Panc1 (cell line): ENCODE results near the gene STARD7. TPM values are rescaled to one million over a fixed set of nuclear protein-coding genes. Genes with fewer than 3 reads are reported as not detected.

Source experiments
- ATAC-seq: fragments of 200-7000 bp; cut with Tn5 transposase; 2 replicates; pipeline ENCODE4 v1.9.1; 2020; ENCODE audit warnings: mild to moderate bottlenecking, moderate library complexity
- BruUV-seq: library from RNA; stranded (reverse); fragments of 400-500 nt; replicated peaks from 2 replicates; lab custom pipeline; 2021; lab: Mats Ljungman, UMichigan
- CTCF ChIA-PET: fragments of 300-600 bp; sonication (Branson Sonifier 250); formaldehyde crosslinking; loops from one replicate; lab custom pipeline; 2022; ENCODE audit warnings: antibody characterized with exemption; lab: Charles Lee
- POLR2A ChIA-PET: fragments of 300-600 bp; sonication (Branson Sonifier 250); formaldehyde crosslinking; loops from one replicate; lab custom pipeline; 2022; ENCODE audit warnings: antibody characterized with exemption; lab: Charles Lee
- DNase-seq: peaks from one replicate; pipeline ENCODE4 v3.0.0-alpha.2; 2010; ENCODE audit warnings: low read depth, low spot score
- H3K27ac ChIP-seq: 2 replicates; pipeline ENCODE4 v1.5.1; 2011; ENCODE audit warnings: mild to moderate bottlenecking, low read length, inconsistent platforms
- H3K27me3 ChIP-seq: fragments of 200-500 bp; sonication (Bioruptor generic); 2 replicates; pipeline ENCODE4 v1.6.0; 2014; ENCODE audit warnings: low read length, inconsistent platforms; ENCODE audit not compliant: control insufficient read depth, insufficient read depth
- H3K36me3 ChIP-seq: fragments of 200-500 bp; sonication (Bioruptor generic); 2 replicates; pipeline ENCODE4 v1.5.1; 2014; ENCODE audit warnings: inconsistent platforms, mild to moderate bottlenecking, low read length, moderate library complexity; ENCODE audit not compliant: control insufficient read depth, insufficient read depth
- H3K4me1 ChIP-seq: 2 replicates; pipeline ENCODE4 v1.5.1; 2011; ENCODE audit warnings: inconsistent platforms, mild to moderate bottlenecking, low read length, moderate library complexity; ENCODE audit not compliant: control insufficient read depth, insufficient read depth
- H3K4me3 ChIP-seq, 2 experiments: 2 replicates each; pipeline ENCODE4 v1.5.1; 2011 to 2012; ENCODE audit warnings: low read depth in 2 of 2, low read length in 2 of 2, mild to moderate bottlenecking in 2 of 2, inconsistent platforms in 1 of 2, moderate library complexity in 1 of 2
- H3K9me3 ChIP-seq: fragments of 200-500 bp; sonication (Bioruptor generic); 2 replicates; pipeline ENCODE4 v1.5.1; 2014; ENCODE audit warnings: low read depth, mild to moderate bottlenecking, inconsistent platforms, low read length, moderate library complexity; ENCODE audit not compliant: control insufficient read depth, insufficient read depth
- POLR2AphosphoS5 ChIP-seq: IDR thresholded peaks from 2 replicates; pipeline ENCODE4 v1.6.1; 2012; ENCODE audit warnings: mild to moderate bottlenecking, low read depth, low read length, moderate library complexity
- SIN3A ChIP-seq: IDR thresholded peaks from 2 replicates; pipeline ENCODE4 v1.6.1; 2012; ENCODE audit warnings: low read depth, mild to moderate bottlenecking, low read length, moderate library complexity, borderline replicate concordance; ENCODE audit not compliant: insufficient read depth
- TCF7L2 ChIP-seq: IDR thresholded peaks from 2 replicates; pipeline ENCODE4 v1.6.1; 2011; ENCODE audit warnings: mild to moderate bottlenecking, low read depth, low read length, inconsistent platforms
- in situ Hi-C: cut with HindIII; loops from 2 replicates; pipeline ENCODE4 v1.10.0; 2016; ENCODE audit warnings: low sequenced_read_pairs, low pct_unique_long_range_greater_than_20kb
- intact Hi-C: fragments of 100-400 bp; cut with micrococcal nuclease; formaldehyde crosslinking; loops from one replicate; pipeline ENCODE4 v1.10.0; 2022; ENCODE audit not compliant: unreplicated experiment
- total RNA-seq: library from RNA; stranded (reverse); gene quantifications from one replicate; pipeline ENCODE4 v1.2.1, GENCODE V29; 2021; ENCODE audit not compliant: unreplicated experiment
- TF ChIP-seq, protein P1 (sequence below): fragments of 450-650 bp; IDR thresholded peaks from 2 replicates; pipeline ENCODE4 v1.5.1; 2017; ENCODE audit warnings: mild to moderate bottlenecking
- TF ChIP-seq, protein P2 (sequence below), 2 experiments: IDR thresholded peaks; 2 replicates each; pipeline ENCODE4 v1.6.1; 2011 to 2012; ENCODE audit warnings: low read depth in 2 of 2, control low read depth in 1 of 2, low read length in 1 of 2, mild to moderate bottlenecking in 1 of 2, moderate library complexity in 1 of 2; ENCODE audit not compliant: insufficient read depth in 1 of 2

The STARD7 gene
- total RNA-seq, 1 experiment from 2014 or later, result 133 TPM

GRCh38 chr2:96249654-96250053, 41.0 kb upstream of the STARD7 start:
- Histone ChIP-seq H3K4me3 (no peak overlapping the region), H3K27ac (no peak overlapping the region), H3K36me3 (peaks cover 6% of the 10 kb centered on the region; the same call in 1 of the 2 replicates), H3K27me3 (no peaks in the 10 kb centered on the region), H3K4me1 (no peaks in the 10 kb centered on the region), H3K9me3 (no peaks in the 10 kb centered on the region)
- DNase-seq (no peak), ATAC-seq (no peak)
- CTCF ChIA-PET, result no interaction called here
- TF ChIP-seq, protein P1, sequence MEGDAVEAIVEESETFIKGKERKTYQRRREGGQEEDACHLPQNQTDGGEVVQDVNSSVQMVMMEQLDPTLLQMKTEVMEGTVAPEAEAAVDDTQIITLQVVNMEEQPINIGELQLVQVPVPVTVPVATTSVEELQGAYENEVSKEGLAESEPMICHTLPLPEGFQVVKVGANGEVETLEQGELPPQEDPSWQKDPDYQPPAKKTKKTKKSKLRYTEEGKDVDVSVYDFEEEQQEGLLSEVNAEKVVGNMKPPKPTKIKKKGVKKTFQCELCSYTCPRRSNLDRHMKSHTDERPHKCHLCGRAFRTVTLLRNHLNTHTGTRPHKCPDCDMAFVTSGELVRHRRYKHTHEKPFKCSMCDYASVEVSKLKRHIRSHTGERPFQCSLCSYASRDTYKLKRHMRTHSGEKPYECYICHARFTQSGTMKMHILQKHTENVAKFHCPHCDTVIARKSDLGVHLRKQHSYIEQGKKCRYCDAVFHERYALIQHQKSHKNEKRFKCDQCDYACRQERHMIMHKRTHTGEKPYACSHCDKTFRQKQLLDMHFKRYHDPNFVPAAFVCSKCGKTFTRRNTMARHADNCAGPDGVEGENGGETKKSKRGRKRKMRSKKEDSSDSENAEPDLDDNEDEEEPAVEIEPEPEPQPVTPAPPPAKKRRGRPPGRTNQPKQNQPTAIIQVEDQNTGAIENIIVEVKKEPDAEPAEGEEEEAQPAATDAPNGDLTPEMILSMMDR, result no peak
- TF ChIP-seq POLR2AphosphoS5 (no peak; the same call in 1 of the 2 replicates), SIN3A (no peak), TCF7L2 (no peak)
- TF ChIP-seq, protein P2, sequence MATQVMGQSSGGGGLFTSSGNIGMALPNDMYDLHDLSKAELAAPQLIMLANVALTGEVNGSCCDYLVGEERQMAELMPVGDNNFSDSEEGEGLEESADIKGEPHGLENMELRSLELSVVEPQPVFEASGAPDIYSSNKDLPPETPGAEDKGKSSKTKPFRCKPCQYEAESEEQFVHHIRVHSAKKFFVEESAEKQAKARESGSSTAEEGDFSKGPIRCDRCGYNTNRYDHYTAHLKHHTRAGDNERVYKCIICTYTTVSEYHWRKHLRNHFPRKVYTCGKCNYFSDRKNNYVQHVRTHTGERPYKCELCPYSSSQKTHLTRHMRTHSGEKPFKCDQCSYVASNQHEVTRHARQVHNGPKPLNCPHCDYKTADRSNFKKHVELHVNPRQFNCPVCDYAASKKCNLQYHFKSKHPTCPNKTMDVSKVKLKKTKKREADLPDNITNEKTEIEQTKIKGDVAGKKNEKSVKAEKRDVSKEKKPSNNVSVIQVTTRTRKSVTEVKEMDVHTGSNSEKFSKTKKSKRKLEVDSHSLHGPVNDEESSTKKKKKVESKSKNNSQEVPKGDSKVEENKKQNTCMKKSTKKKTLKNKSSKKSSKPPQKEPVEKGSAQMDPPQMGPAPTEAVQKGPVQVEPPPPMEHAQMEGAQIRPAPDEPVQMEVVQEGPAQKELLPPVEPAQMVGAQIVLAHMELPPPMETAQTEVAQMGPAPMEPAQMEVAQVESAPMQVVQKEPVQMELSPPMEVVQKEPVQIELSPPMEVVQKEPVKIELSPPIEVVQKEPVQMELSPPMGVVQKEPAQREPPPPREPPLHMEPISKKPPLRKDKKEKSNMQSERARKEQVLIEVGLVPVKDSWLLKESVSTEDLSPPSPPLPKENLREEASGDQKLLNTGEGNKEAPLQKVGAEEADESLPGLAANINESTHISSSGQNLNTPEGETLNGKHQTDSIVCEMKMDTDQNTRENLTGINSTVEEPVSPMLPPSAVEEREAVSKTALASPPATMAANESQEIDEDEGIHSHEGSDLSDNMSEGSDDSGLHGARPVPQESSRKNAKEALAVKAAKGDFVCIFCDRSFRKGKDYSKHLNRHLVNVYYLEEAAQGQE (IDR thresholded peaks at IDR 0.05; ENCODE audit: insufficient read depth in 1 of 2, low read depth in 2 of 2, low read length in 1 of 2), result no peak
- in situ Hi-C loops (loop anchor here (25.0 kb wide), 1 partner anchor 87 kb away; no protein-coding TSS in a partner anchor), intact Hi-C loops (no loop called here)
- POLR2A ChIA-PET, result no interaction called here
- no TSS peak for BruUV-seq

GRCh38 chr2:96248624-96249023, 40.0 kb upstream of the STARD7 start:
- intact Hi-C loops, result no loop called here
- no peak overlapping the region for H3K4me3 ChIP-seq
- no peaks in the 10 kb centered on the region for H3K4me1 ChIP-seq
- ChIA-PET POLR2A (no interaction called here), CTCF (no interaction called here)
- no peak for DNase-seq
- ATAC-seq, result no peak; the same call in 1 of the 2 replicates
- in situ Hi-C loops, result no loop called here
- no peak overlapping the region for H3K27ac ChIP-seq
- no TSS peak for BruUV-seq
- TF ChIP-seq POLR2AphosphoS5 (no peak), SIN3A (no peak), TCF7L2 (no peak)
- TF ChIP-seq, protein P1, result no peak
- TF ChIP-seq, protein P2 (IDR thresholded peaks at IDR 0.05; ENCODE audit: insufficient read depth in 1 of 2, low read depth in 2 of 2, low read length in 1 of 2), result no peak
- H3K27me3 ChIP-seq, result no peaks in the 10 kb centered on the region
- no peaks in the 10 kb centered on the region for H3K9me3 ChIP-seq
- peaks cover 3% of the 10 kb centered on the region; the same call in 1 of the 2 replicates for H3K36me3 ChIP-seq
